Rectal smooth muscle tissue (tissue), 1 donor: ENCODE results near the gene ATP1A3.

ENCODE experiments used
- H3K27ac ChIP-seq: one replicate; pipeline ENCODE4 v1.7.0; 2013; ENCODE audit warnings: low read depth, low read length, inconsistent platforms
- H3K27me3 ChIP-seq: one replicate; pipeline ENCODE4 v1.7.0; 2013; ENCODE audit warnings: low read length; ENCODE audit not compliant: control insufficient read depth, insufficient read depth
- H3K36me3 ChIP-seq: one replicate; pipeline ENCODE4 v1.7.0; 2013; ENCODE audit warnings: low read length; ENCODE audit not compliant: control insufficient read depth, insufficient read depth
- H3K4me1 ChIP-seq: one replicate; pipeline ENCODE4 v1.7.0; 2013; ENCODE audit warnings: low read length; ENCODE audit not compliant: control insufficient read depth, insufficient read depth
- H3K4me3 ChIP-seq: one replicate; pipeline ENCODE4 v1.7.0; 2013; ENCODE audit warnings: low read length
- H3K9ac ChIP-seq: one replicate; pipeline ENCODE4 v1.7.0; 2013; ENCODE audit warnings: low read length

The ATP1A3 gene

DNA sequence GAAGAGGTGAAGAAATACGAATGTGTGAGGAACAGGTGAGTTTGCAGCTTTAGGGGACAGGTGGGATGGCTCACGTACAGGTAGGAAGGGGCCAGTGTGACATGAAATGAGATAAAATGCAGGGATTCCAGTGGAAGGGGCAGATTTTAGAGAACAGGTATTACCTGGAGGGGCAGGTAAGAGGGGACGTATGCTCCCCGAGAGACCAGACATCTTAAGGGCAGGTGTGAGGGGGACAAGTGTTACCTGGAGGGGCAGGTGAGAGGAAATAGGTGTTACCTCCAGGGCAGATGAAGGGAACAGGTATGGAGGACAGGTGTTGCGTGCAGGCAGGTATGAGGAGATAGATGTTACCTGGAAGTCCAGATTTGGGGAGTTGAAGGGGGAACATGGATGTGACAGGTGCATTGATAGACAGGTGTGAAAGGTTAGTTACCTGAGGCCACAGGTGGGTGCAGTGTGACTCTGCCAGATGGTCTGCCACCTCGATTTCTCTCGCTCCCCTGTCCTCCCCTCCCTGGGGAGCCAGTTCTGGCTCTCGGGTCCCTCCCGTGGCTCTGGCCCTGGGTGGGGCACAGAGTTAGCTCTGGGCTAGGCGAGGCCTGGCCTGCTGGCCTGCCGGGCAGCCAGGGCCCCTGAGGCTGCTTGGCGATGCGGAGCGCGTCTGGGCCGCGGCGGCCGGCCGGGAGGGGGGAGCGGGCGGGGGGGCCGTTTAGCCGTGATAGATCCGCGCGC is 67.8 kb downstream of the ATP1A3 start:
- Histone ChIP-seq H3K27me3 (peaks cover 36% of the 10 kb centered on the region), H3K4me1 (no peaks in the 10 kb centered on the region), H3K9ac (no peak overlapping the region), H3K36me3 (no peaks in the 10 kb centered on the region), H3K27ac (no peak overlapping the region), H3K4me3 (no peak overlapping the region)

GRCh38 chr19:41925208-41926003 is 68.6 kb downstream of the ATP1A3 start:
- Histone ChIP-seq H3K27ac (no peak overlapping the region), H3K36me3 (no peaks in the 10 kb centered on the region), H3K27me3 (peaks cover 37% of the 10 kb centered on the region), H3K4me3 (no peak overlapping the region), H3K4me1 (no peaks in the 10 kb centered on the region), H3K9ac (no peak overlapping the region)

- Histone ChIP-seq H3K36me3 (no peaks in the 10 kb centered on the region), H3K4me1 (no peaks in the 10 kb centered on the region), H3K4me3 (no peak overlapping the region), H3K27ac (no peak overlapping the region), H3K9ac (no peak overlapping the region), H3K27me3 (peaks cover 31% of the 10 kb centered on the region)
Measured at GRCh38 chr19:41924151-41925145, 69.6 kb downstream of the ATP1A3 start.

GRCh38 chr19:41923045-41923788 is 70.8 kb downstream of the ATP1A3 start:
- H3K27me3 ChIP-seq, result peaks cover 29% of the 10 kb centered on the region
- H3K4me3 ChIP-seq, result no peak overlapping the region
- no peaks in the 10 kb centered on the region for H3K36me3 ChIP-seq
- H3K9ac ChIP-seq, result no peak overlapping the region
- H3K4me1 ChIP-seq, result no peaks in the 10 kb centered on the region
- no peak overlapping the region for H3K27ac ChIP-seq

- H3K27ac ChIP-seq, result no peak overlapping the region
- no peak overlapping the region for H3K9ac ChIP-seq
- no peak overlapping the region for H3K4me3 ChIP-seq
- peaks cover 34% of the 10 kb centered on the region for H3K27me3 ChIP-seq
- H3K36me3 ChIP-seq, result no peaks in the 10 kb centered on the region
- H3K4me1 ChIP-seq, result no peaks in the 10 kb centered on the region
Measured at GRCh38 chr19:41922585-41922984, 71.4 kb downstream of the ATP1A3 start.

GRCh38 chr19:41921577-41922576 is 72.2 kb downstream of the ATP1A3 start:
- peaks cover 37% of the 10 kb centered on the region for H3K27me3 ChIP-seq
- no peaks in the 10 kb centered on the region for H3K36me3 ChIP-seq
- H3K9ac ChIP-seq, result no peak overlapping the region
- no peak overlapping the region for H3K4me3 ChIP-seq
- H3K27ac ChIP-seq, result no peak overlapping the region
- no peaks in the 10 kb centered on the region for H3K4me1 ChIP-seq

DNA sequence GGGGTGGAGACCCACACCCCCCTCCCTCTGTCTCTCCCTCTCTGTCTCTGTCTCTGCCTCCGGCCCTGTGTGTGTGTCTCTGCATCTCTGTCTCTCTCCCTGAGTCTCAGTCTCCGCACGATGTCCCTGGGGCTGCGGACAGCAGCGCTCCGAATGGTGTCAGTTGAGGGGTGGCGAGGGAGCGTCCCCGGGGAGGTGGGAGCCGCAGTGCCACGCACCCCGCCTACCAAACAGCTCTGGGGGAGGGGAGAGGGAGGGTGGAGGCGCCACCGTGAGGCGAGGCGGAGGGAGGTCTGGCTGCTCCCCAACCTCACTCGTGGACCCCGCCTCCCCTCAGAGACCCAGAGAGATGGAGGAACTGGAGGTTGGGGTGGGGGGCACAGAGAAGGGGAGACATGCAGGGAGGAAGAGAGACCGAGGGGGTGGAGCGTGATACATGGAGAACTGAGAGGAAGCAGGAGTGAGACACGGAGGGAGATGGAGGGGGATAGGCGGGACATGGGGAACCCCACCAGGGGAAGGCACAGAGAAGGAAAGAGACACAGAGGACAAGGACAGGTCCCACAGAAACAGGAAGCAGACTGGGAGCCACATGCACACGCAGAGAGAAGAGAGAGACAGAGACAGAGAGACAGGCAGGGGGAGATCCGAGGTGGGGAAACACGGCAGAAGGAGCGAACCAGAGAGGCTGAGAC is 73.0 kb downstream of the ATP1A3 start:
- no peaks in the 10 kb centered on the region for H3K36me3 ChIP-seq
- no peak overlapping the region for H3K9ac ChIP-seq
- H3K4me3 ChIP-seq, result no peak overlapping the region
- peaks cover 41% of the 10 kb centered on the region for H3K27me3 ChIP-seq
- no peaks in the 10 kb centered on the region for H3K4me1 ChIP-seq
- no peak overlapping the region for H3K27ac ChIP-seq

GRCh38 chr19:41919948-41920712 is 73.9 kb downstream of the ATP1A3 start:
- peaks cover 43% of the 10 kb centered on the region for H3K27me3 ChIP-seq
- H3K4me1 ChIP-seq, result no peaks in the 10 kb centered on the region
- H3K36me3 ChIP-seq, result no peaks in the 10 kb centered on the region
- no peak overlapping the region for H3K4me3 ChIP-seq
- H3K9ac ChIP-seq, result no peak overlapping the region
- no peak overlapping the region for H3K27ac ChIP-seq

- Histone ChIP-seq H3K36me3 (no peaks in the 10 kb centered on the region), H3K4me1 (no peaks in the 10 kb centered on the region), H3K4me3 (no peak overlapping the region), H3K27me3 (peaks cover 46% of the 10 kb centered on the region), H3K27ac (no peak overlapping the region), H3K9ac (no peak overlapping the region)
Measured at GRCh38 chr19:41918653-41919244, 75.3 kb downstream of the ATP1A3 start.

DNA sequence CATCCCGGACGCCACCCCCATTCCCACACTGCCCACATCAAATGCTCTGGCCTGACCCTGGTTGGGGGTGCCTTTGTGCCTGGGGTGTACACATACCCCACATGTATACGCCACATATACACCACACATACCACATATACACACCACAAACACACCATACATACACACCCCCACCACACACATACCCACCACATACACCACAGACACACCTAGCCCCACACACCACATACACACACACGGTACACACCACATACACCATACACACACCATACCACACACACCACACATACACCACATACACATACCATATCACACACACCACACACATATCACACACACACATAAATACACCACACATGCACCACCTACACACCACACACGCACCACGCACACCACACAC is 75.9 kb downstream of the ATP1A3 start:
- no peak overlapping the region for H3K4me3 ChIP-seq
- H3K9ac ChIP-seq, result no peak overlapping the region
- H3K27ac ChIP-seq, result no peak overlapping the region
- no peaks in the 10 kb centered on the region for H3K36me3 ChIP-seq
- H3K4me1 ChIP-seq, result no peaks in the 10 kb centered on the region
- H3K27me3 ChIP-seq, result peaks cover 51% of the 10 kb centered on the region
